Thymus (tissue), 11 donors: ENCODE results near the gene PRIMPOL. TPM values are rescaled to one million over a fixed set of nuclear protein-coding genes. Genes with fewer than 3 reads are reported as not detected.

Source experiments
- DNase-seq, 9 donors: peaks; one replicate each; pipeline ENCODE4 v3.0.0-alpha.2; 2013; ENCODE audit warnings: low spot score in 9 of 9, low read depth in 6 of 9, missing footprints in 1 of 9
- H3K27ac ChIP-seq, 2 donors: one replicate each; pipeline ENCODE4 v1.5.1; 2013; ENCODE audit warnings: control low read depth in 1 of 2, low read depth in 1 of 2, low read length in 1 of 2, mild to moderate bottlenecking in 1 of 2, moderate library complexity in 1 of 2
- H3K27me3 ChIP-seq, 2 donors: one replicate each; pipeline ENCODE4 v1.5.1; 2013; ENCODE audit warnings: low read length in 1 of 2; ENCODE audit not compliant: control insufficient read depth in 2 of 2, insufficient read depth in 1 of 2
- H3K36me3 ChIP-seq, 2 donors: one replicate each; pipeline ENCODE4 v1.5.1; 2013; ENCODE audit warnings: low read length in 1 of 2, mild to moderate bottlenecking in 1 of 2, moderate library complexity in 1 of 2; ENCODE audit not compliant: control insufficient read depth in 2 of 2, insufficient read depth in 2 of 2
- H3K4me1 ChIP-seq, 2 donors: one replicate each; pipeline ENCODE4 v1.5.1; 2013; ENCODE audit warnings: low read length in 2 of 2; ENCODE audit not compliant: control insufficient read depth in 2 of 2, insufficient read depth in 2 of 2
- H3K4me3 ChIP-seq, 2 donors: one replicate each; pipeline ENCODE4 v1.5.1; 2013; ENCODE audit warnings: low read length in 2 of 2, control low read depth in 1 of 2, mild to moderate bottlenecking in 1 of 2
- H3K9me3 ChIP-seq, 2 donors: one replicate each; pipeline ENCODE4 v1.5.1; 2013; ENCODE audit warnings: low read length in 1 of 2, mild to moderate bottlenecking in 1 of 2; ENCODE audit not compliant: control insufficient read depth in 2 of 2, insufficient read depth in 1 of 2
- WGBS: extraction: QIAGEN DNeasy Blood & Tissue Kit; methylation state at CpG from one replicate; pipeline ENCODE4 v1.1.7; 2013; 5-methylcytosine and 5-hydroxymethylcytosine counted together
- polyA plus RNA-seq: library from polyadenylated mRNA; stranded (reverse); fragments of 200-250 nt; gene quantifications from one replicate; pipeline ENCODE4 v1.2.3, GENCODE V29; 2013
- total RNA-seq: library from RNA; stranded (reverse); fragments of 120-200 nt; gene quantifications from one replicate; pipeline ENCODE4 v1.2.4, GENCODE V29; 2013
- donor health status: healthy.

Gene PRIMPOL
- total and polyA plus RNA-seq, 2 donors, result 15.7 to 59.0 TPM

DNA sequence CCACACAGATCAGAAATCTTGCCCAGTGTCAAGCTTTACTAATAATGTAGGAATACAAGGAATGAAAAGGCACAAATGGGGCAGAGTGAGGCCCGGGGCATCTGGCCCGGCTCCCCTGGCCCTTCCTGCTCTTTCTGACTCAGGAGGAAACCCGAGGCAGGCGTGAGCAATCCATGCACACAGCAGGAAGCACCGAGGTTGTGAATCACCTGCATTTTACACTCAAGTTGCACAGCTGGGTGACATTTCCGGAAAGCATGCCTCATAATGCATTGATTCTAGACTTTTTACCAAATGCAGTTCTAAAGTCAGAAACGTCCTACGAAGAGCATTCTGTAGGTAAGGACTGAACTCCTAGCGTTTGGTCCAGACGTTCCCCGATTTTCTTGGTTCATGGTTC lies 38.9 kb downstream of the PRIMPOL start:
- Histone ChIP-seq H3K4me3 (no peak overlapping the region), H3K27me3 (no peaks in the 10 kb centered on the region), H3K27ac (no peak overlapping the region), H3K4me1 (peaks cover 0 to 5% of the 10 kb centered on the region in 2 donors), H3K9me3 (peaks cover 0 to 3% of the 10 kb centered on the region in 2 donors), H3K36me3 (peaks cover 0 to 2% of the 10 kb centered on the region in 2 donors)
- whole genome bisulfite sequencing, result 67% methylated on average over 11 of the region's 11 CpGs
- peak in 4 of 9 donors; percentile 3 to 41 (median 18) for DNase-seq

DNA sequence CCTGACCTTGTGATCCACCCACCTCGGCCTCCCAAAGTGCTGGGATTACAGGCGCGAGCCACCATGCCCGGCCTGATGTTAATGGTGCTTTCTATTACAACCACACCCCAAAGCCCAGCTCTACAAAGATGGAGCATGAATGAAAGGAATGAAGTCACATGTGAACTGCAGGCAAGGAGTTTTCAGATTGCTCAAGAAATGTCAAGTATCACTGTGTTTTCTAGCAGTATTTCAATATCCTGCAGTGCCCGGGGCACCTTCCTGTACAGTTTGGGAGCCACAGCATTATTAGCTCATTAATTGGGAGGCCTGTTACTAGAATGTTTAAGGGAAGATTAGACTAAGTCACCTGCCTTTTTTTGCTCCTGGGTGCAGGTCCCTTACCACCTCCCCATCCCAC lies 40.1 kb downstream of the PRIMPOL start:
- WGBS, result 79% methylated on average over 5 of the region's 5 CpGs
- Histone ChIP-seq H3K4me3 (no peak overlapping the region), H3K27me3 (no peaks in the 10 kb centered on the region), H3K36me3 (peaks cover 2 to 11% of the 10 kb centered on the region in 2 donors), H3K9me3 (peaks cover 0 to 3% of the 10 kb centered on the region in 2 donors), H3K27ac (no peak overlapping the region), H3K4me1 (peaks cover 0 to 5% of the 10 kb centered on the region in 2 donors)
- DNase-seq, result no peak

DNA sequence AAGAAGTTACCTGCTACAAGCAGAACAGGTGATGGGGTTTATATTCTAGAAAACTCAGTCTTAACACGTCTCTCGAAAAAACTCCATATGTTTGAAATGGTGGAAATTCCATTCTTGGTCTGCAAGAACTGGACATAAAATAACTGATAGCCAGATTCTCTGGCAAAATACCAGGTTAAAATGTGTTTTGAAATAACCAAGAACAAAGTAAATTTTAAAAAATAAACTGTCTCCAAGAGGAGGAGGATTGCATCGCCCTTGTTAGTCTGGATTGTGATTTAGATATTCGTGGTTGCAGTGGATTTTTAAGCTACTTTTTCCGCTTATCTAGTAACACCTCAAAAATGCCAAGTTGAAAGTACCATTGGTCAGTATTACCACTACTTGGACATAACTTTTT lies 43.5 kb downstream of the PRIMPOL start:
- Histone ChIP-seq H3K4me3 (no peak overlapping the region), H3K4me1 (peaks cover 0 to 5% of the 10 kb centered on the region in 2 donors), H3K9me3 (no peaks in the 10 kb centered on the region), H3K27ac (no peak overlapping the region), H3K36me3 (peaks cover 9 to 39% of the 10 kb centered on the region in 2 donors), H3K27me3 (no peaks in the 10 kb centered on the region)
- DNase-seq, result no peak
- 98% methylated on average over 5 of the region's 5 CpGs for whole genome bisulfite sequencing

DNA sequence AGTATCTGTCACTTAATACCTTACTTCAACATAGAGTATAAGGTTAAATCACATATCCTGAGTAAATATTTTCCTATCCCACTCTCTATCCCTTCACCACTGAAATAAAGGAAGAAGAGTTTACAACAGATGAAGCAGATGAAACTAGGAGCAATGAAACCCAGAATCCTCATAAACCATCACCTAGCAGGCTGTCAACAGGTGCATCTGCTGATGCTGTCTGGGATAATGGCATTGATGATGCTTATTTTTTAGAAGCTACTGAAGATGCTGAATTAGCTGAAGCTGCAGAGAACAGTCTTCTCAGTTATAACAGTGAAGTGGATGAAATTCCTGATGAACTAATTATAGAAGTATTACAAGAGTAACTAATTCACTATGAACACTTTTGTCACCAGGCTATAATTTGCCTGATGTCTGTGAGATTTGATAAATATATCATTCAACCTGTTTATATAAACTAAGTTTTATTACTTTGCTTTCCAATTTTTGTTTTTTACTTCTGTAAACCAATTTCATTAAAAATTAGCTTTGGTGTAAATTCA lies 44.9 kb downstream of the PRIMPOL start:
- Histone ChIP-seq H3K9me3 (no peaks in the 10 kb centered on the region), H3K4me3 (no peak overlapping the region), H3K27me3 (no peaks in the 10 kb centered on the region), H3K36me3 (peaks cover 9 to 44% of the 10 kb centered on the region in 2 donors), H3K4me1 (no peaks in the 10 kb centered on the region), H3K27ac (no peak overlapping the region)
- DNase-seq, result no peak

DNA sequence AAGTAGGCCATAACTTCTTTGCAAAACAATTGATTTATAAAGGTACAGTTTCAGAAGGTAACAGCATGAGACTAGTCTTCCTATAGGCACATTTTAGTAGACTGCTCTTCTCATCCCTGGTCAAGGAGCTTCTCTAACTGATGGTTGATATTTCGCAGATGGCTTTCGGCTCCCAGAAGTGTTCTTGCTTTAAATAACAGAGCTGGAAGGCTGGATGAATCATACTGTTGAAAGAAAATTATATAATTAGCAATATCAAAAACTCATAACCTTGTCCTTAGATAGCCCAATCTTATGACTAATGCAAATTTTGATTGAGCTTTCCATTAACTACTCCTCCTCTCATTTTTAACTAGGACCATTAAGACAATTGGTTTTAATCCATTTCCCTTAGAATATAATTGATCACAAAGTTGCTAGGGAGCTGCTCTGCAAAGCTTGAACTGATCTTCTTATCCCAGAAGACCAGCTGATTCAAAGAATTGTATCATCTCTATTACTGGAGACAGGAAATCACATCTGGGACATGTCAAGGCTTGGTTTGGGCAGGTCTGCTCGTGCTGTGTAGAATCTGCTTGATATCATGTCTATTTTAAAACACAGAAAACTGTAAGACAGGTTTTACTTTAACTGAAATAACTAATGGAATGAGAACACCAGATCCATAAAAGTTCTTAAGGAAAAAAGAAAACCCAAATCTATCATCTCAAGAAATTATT lies 45.8 kb downstream of the PRIMPOL start:
- H3K27ac ChIP-seq, result no peak overlapping the region
- no peak overlapping the region for H3K4me3 ChIP-seq
- H3K4me1 ChIP-seq, result no peaks in the 10 kb centered on the region
- H3K27me3 ChIP-seq, result no peaks in the 10 kb centered on the region
- H3K9me3 ChIP-seq, result no peaks in the 10 kb centered on the region
- peaks cover 14 to 50% of the 10 kb centered on the region in 2 donors for H3K36me3 ChIP-seq
- DNase-seq, result no peak
- WGBS, result 95% methylated on average over 3 of the region's 3 CpGs

DNA sequence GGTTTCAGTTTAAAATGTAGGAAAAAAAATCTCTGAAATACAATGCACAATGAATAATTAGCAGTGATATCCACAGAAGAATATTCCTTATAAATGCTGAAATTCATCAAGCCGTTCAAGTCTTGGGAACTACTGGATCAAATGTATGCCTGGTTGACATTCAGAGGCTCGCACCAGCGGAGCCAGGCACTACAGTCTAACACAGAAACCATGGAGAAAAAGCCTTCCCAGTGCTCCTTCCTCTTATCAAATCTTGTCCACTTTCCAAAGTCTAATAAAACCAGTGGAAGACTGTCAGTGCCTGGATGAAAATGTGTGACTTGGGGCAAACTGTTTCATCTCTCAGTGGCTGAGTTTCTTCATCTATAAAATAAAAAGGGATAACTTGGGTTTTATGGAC lies 48.4 kb downstream of the PRIMPOL start:
- WGBS, result 95% methylated on average over 3 of the region's 3 CpGs
- H3K9me3 ChIP-seq, result no peaks in the 10 kb centered on the region
- H3K36me3 ChIP-seq, result peaks cover 27 to 73% of the 10 kb centered on the region in 2 donors
- no peak overlapping the region for H3K4me3 ChIP-seq
- H3K27ac ChIP-seq, result no peak overlapping the region
- DNase-seq, result no peak
- H3K4me1 ChIP-seq, result no peaks in the 10 kb centered on the region
- H3K27me3 ChIP-seq, result no peaks in the 10 kb centered on the region

DNA sequence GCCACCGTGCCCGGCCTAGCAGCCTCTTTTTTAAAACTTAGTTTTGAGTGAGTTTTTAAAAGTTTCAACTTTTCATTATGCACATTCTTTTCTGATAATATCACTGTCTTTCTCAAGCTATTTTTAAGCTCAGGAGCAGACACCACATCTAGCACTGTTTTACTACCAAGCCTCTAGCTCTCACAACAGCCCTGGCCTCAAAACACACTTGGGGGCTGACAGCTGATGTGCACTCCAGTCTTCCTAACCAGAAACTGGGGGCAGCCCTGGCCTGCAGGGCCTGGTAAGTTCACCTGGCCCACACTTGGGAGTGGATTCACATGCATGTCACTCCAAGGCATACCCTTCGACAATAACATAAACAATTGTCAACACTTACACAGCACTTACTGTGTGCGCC lies 50.4 kb downstream of the PRIMPOL start:
- Histone ChIP-seq H3K36me3 (peaks cover 30 to 77% of the 10 kb centered on the region in 2 donors), H3K4me1 (no peaks in the 10 kb centered on the region), H3K4me3 (no peak overlapping the region), H3K9me3 (no peaks in the 10 kb centered on the region), H3K27me3 (no peaks in the 10 kb centered on the region), H3K27ac (no peak overlapping the region)
- WGBS, result 97% methylated on average over 4 of the region's 4 CpGs
- no peak for DNase-seq

DNA sequence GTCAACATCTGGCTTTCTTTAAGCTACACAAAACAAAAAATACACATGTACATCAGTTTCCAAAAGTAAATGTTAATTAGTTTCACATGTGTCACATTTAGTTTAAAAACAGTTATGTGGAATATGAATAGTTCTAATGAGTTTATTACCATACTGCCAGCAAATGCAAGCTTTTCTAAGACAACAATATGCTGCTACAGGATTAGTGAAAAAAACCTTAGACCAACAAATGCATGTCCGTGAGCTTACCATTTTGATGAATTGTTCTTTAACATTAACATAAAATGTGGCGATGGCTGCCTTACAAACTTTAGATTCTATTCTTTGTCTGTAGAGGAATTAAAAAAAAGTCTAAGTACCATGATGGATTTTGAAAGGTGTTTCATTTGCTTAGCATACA lies 52.6 kb downstream of the PRIMPOL start:
- Histone ChIP-seq H3K4me3 (no peak overlapping the region), H3K36me3 (peaks cover 27 to 72% of the 10 kb centered on the region in 2 donors), H3K4me1 (no peaks in the 10 kb centered on the region), H3K9me3 (no peaks in the 10 kb centered on the region), H3K27me3 (no peaks in the 10 kb centered on the region), H3K27ac (no peak overlapping the region)
- no peak for DNase-seq
- 98% methylated on average over 2 of the region's 2 CpGs for WGBS

DNA sequence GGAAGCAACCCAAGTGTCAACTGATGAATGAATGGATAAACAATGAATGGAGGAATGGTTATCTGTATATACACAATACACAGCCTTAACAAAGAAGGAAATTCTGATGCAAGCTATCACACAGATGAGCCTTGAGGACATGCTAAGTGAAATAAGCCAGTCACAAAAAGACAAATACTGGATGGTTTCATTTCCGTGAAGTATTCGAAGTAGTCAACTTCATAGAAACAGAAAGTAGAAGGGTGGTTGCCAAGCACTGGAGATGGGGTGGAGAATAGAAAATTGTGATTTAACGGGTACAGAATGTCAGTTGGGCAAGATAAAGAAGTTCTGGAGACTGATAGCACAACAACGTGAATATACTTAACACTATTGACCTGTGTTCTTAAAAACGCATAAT lies 56.2 kb downstream of the PRIMPOL start:
- 87% methylated on average over 5 of the region's 5 CpGs for WGBS
- DNase-seq, result no peak
- Histone ChIP-seq H3K27ac (no peak overlapping the region), H3K27me3 (no peaks in the 10 kb centered on the region), H3K9me3 (no peaks in the 10 kb centered on the region), H3K36me3 (peaks cover 23 to 64% of the 10 kb centered on the region in 2 donors), H3K4me3 (no peak overlapping the region), H3K4me1 (no peaks in the 10 kb centered on the region)
